HEK293 (cell line): ENCODE data around the gene MLXIPL.

ENCODE experiments used
- BCL11B ChIP-seq: fragments of 450-650 bp; formaldehyde crosslinking; IDR thresholded peaks from 2 replicates; pipeline ENCODE4 v1.5.1; 2016; ENCODE audit warnings: low read depth, missing biosample characterization, missing genetic modification characterization
- KLF17 ChIP-seq: fragments of 450-650 bp; formaldehyde crosslinking; IDR thresholded peaks from 2 replicates; pipeline ENCODE4 v1.5.1; 2016; ENCODE audit warnings: missing biosample characterization, missing genetic modification characterization
- PRDM2 ChIP-seq: fragments of 450-650 bp; formaldehyde crosslinking; IDR thresholded peaks from 2 replicates; pipeline ENCODE4 v1.5.1; 2016; ENCODE audit warnings: missing biosample characterization, missing genetic modification characterization, borderline replicate concordance
- SP7 ChIP-seq: fragments of 450-650 bp; formaldehyde crosslinking; IDR thresholded peaks from 2 replicates; pipeline ENCODE4 v1.5.1; 2016; ENCODE audit warnings: missing biosample characterization, missing genetic modification characterization
- ZBTB49 ChIP-seq: fragments of 450-650 bp; formaldehyde crosslinking; IDR thresholded peaks from 2 replicates; pipeline ENCODE4 v1.5.1; 2016; ENCODE audit warnings: missing biosample characterization, missing genetic modification characterization, low read depth
- ZFP69B ChIP-seq: fragments of 450-650 bp; formaldehyde crosslinking; IDR thresholded peaks from 2 replicates; pipeline ENCODE4 v1.5.1; 2016; ENCODE audit warnings: missing biosample characterization, missing genetic modification characterization
- ZNF184 ChIP-seq: fragments of 450-650 bp; IDR thresholded peaks from 2 replicates; pipeline ENCODE4 v1.5.1; 2018; ENCODE audit warnings: missing biosample characterization, mild to moderate bottlenecking, missing genetic modification characterization
- ZNF366 ChIP-seq: fragments of 450-650 bp; formaldehyde crosslinking; conservative IDR thresholded peaks from 2 replicates; pipeline ENCODE4 v1.5.1; 2016; ENCODE audit warnings: missing biosample characterization, missing genetic modification characterization
- ZNF426 ChIP-seq: fragments of 450-650 bp; formaldehyde crosslinking; IDR thresholded peaks from 2 replicates; pipeline ENCODE4 v1.5.1; 2017; ENCODE audit warnings: missing biosample characterization, missing genetic modification characterization, mild to moderate bottlenecking, inconsistent platforms, moderate library complexity
- ZNF596 ChIP-seq: fragments of 450-650 bp; IDR thresholded peaks from 2 replicates; pipeline ENCODE4 v1.5.0; 2018; ENCODE audit warnings: missing biosample characterization, mild to moderate bottlenecking, missing genetic modification characterization, moderate library complexity
- ZNF692 ChIP-seq: fragments of 450-650 bp; formaldehyde crosslinking; IDR thresholded peaks from 2 replicates; pipeline ENCODE4 v1.5.1; 2016; ENCODE audit warnings: missing biosample characterization, missing genetic modification characterization
- ZNF701 ChIP-seq: fragments of 450-650 bp; formaldehyde crosslinking; IDR thresholded peaks from 2 replicates; pipeline ENCODE4 v1.5.1; 2016; ENCODE audit warnings: missing biosample characterization, missing genetic modification characterization
- ZNF704 ChIP-seq: fragments of 450-650 bp; formaldehyde crosslinking; IDR thresholded peaks from 2 replicates; pipeline ENCODE4 v1.5.1; 2016; ENCODE audit warnings: missing biosample characterization, missing genetic modification characterization
- TF ChIP-seq, protein P1 (sequence below): fragments of 450-650 bp; formaldehyde crosslinking; IDR thresholded peaks from 2 replicates; pipeline ENCODE4 v1.5.1; 2016; ENCODE audit warnings: missing biosample characterization, missing genetic modification characterization

Gene MLXIPL

GRCh38 chr7:73647725-73648592 is 23.6 kb upstream of the MLXIPL start (continued):
- TF ChIP-seq ZBTB49 (tag by site-specific recombination) (no peak), ZNF596 (tag by site-specific recombination) (peak; percentile 69; the same call in 1 of the 2 replicates), ZFP69B (tag by site-specific recombination) (peak; percentile 36; the same call in 1 of the 2 replicates), KLF17 (tag by site-specific recombination) (0 out of 2 replicates have a peak, but pooled peaks have one; percentile 14), ZNF184 (no peak), ZNF426 (no peak), ZNF704 (tag by site-specific recombination) (no peak), ZNF701 (tag by site-specific recombination) (peak; percentile 56; the same call in 1 of the 2 replicates), ZNF366 (peak; percentile 95), ZNF692 (peak; percentile 61), PRDM2 (tag by site-specific recombination) (no peak), BCL11B (tag by site-specific recombination) (0 out of 2 replicates have a peak, but pooled peaks have one; percentile 23), SP7 (tag by site-specific recombination) (peak; percentile 23; the same call in 1 of the 2 replicates)
- TF ChIP-seq, protein P1, sequence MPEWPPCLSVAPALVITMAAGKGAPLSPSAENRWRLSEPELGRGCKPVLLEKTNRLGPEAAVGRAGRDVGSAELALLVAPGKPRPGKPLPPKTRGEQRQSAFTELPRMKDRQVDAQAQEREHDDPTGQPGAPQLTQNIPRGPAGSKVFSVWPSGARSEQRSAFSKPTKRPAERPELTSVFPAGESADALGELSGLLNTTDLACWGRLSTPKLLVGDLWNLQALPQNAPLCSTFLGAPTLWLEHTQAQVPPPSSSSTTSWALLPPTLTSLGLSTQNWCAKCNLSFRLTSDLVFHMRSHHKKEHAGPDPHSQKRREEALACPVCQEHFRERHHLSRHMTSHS = no peak
